Epithelial cell of proximal tubule (primary cell): ENCODE results near the gene ABCA1. TPM values are rescaled to one million over a fixed set of nuclear protein-coding genes. Genes with fewer than 3 reads are reported as not detected.

Experiments used
- DNase-seq: peaks from one replicate; pipeline ENCODE4 v3.0.0-alpha.2; 2011; ENCODE audit warnings: low read depth
- H3K4me3 ChIP-seq: 2 replicates; pipeline ENCODE4 v1.5.1; 2011; ENCODE audit warnings: low read depth, mild to moderate bottlenecking, low read length
- CTCF ChIP-seq: conservative IDR thresholded peaks from 2 replicates; pipeline ENCODE4 v1.5.1; 2012; ENCODE audit warnings: low read depth, mild to moderate bottlenecking, low read length
- total RNA-seq: library from RNA; depleted of rRNA; stranded (reverse); fragments of >200 nt; gene quantifications from 2 replicates; pipeline ENCODE4 v1.2.3, GENCODE V29; 2015

ABCA1 gene
- total RNA-seq, 1 donor from 2014 or later = 13.7 TPM

GRCh38 chr9:104871961-104872527, 55.9 kb downstream of the ABCA1 start:
- H3K4me3 ChIP-seq = no peak overlapping the region
- DNase-seq = no peak
- no peak for TF ChIP-seq CTCF

- TF ChIP-seq CTCF = no peak
- H3K4me3 ChIP-seq = no peak overlapping the region
- DNase-seq = no peak
Measured at GRCh38 chr9:104869811-104870210, 58.1 kb downstream of the ABCA1 start.

- no peak overlapping the region for H3K4me3 ChIP-seq
- peak; percentile 32 for DNase-seq
- no peak for TF ChIP-seq CTCF
Measured at GRCh38 chr9:104868687-104869404, 59.1 kb downstream of the ABCA1 start.

GRCh38 chr9:104868303-104868686, 59.7 kb downstream of the ABCA1 start:
- DNase-seq = peak; percentile 29
- no peak overlapping the region for H3K4me3 ChIP-seq
- TF ChIP-seq CTCF = no peak

GRCh38 chr9:104866191-104866590, 61.8 kb downstream of the ABCA1 start:
- DNase-seq = no peak
- no peak for TF ChIP-seq CTCF
- no peak overlapping the region for H3K4me3 ChIP-seq

- DNase-seq = no peak
- no peak overlapping the region for H3K4me3 ChIP-seq
- TF ChIP-seq CTCF = no peak
Measured at GRCh38 chr9:104864675-104865104, 63.3 kb downstream of the ABCA1 start.

GRCh38 chr9:104863180-104863883, 64.6 kb downstream of the ABCA1 start:
- peak; percentile 94 for TF ChIP-seq CTCF
- H3K4me3 ChIP-seq = no peak overlapping the region
- DNase-seq = no peak
